B cell (primary cell): ENCODE data around the gene HIVEP1. TPM values are rescaled to one million over a fixed set of nuclear protein-coding genes. Genes with fewer than 3 reads are reported as not detected.

Source experiments
- ATAC-seq: fragments of 200-7000 bp; cut with Tn5 transposase; one replicate; pipeline ENCODE4 v1.10.0; 2021; ENCODE audit warnings: low read depth, mild to moderate bottlenecking, moderate number of reproducible peaks, moderate library complexity
- CTCF ChIA-PET: fragments of 350-600 bp; sonication (Branson Sonifier 250); formaldehyde crosslinking; loops from one replicate; lab custom pipeline; 2021; ENCODE audit warnings: antibody characterized with exemption, inconsistent platforms; lab: Charles Lee
- POLR2A ChIA-PET: fragments of 350-600 bp; sonication (Branson Sonifier 250); formaldehyde crosslinking; loops from one replicate; lab custom pipeline; 2021; ENCODE audit warnings: antibody characterized with exemption; lab: Charles Lee
- DNase-seq: peaks from one replicate; pipeline ENCODE4 v3.0.0; 2013
- H2AFZ ChIP-seq: 2 replicates; pipeline ENCODE4 v1.6.1; 2012; ENCODE audit warnings: mild to moderate bottlenecking, low read depth, low read length; ENCODE audit not compliant: insufficient read depth, poor library complexity, severe bottlenecking
- H3K27ac ChIP-seq, 2 donors: 1 replicate in 1 of 2; 2 replicates in 1 of 2; pipeline ENCODE4 v1.5.1; 2012 to 2013; ENCODE audit warnings: low read length in 2 of 2, mild to moderate bottlenecking in 2 of 2, moderate library complexity in 1 of 2
- H3K27me3 ChIP-seq, 4 experiments: fragments of 200-600 bp in 1 of 4; sonication (generic) in 1 of 4; replicated peaks in 1 of 4; 1 replicate in 2 of 4; 2 replicates in 2 of 4; pipeline versions ENCODE4 v1.6.1 to v1.7.0; 2013 to 2016; ENCODE audit warnings: low read length in 3 of 4, mild to moderate bottlenecking in 2 of 4, mixed read lengths in 1 of 4, moderate library complexity in 1 of 4; ENCODE audit not compliant: insufficient read depth in 4 of 4, control insufficient read depth in 3 of 4; ENCODE audit errors: control extremely low read depth in 1 of 4
- H3K36me3 ChIP-seq, 2 experiments: replicated peaks in 1 of 2; 1 replicate in 1 of 2; 2 replicates in 1 of 2; pipeline versions ENCODE4 v1.6.1 to v1.7.1; 2013; ENCODE audit warnings: low read length in 1 of 2; ENCODE audit not compliant: insufficient read depth in 2 of 2, control insufficient read depth in 1 of 2; ENCODE audit errors: control extremely low read depth in 1 of 2, extremely low read depth in 1 of 2
- H3K4me1 ChIP-seq, 2 donors: fragments of 200-600 bp in 1 of 2; sonication (generic) in 1 of 2; 1 replicate in 1 of 2; 2 replicates in 1 of 2; pipeline versions ENCODE4 v1.5.1 to v1.6.1; 2013 to 2017; ENCODE audit warnings: low read length in 2 of 2; ENCODE audit not compliant: control insufficient read depth in 2 of 2, insufficient read depth in 2 of 2
- H3K4me2 ChIP-seq: replicated peaks from 2 replicates; pipeline ENCODE3; 2012; ENCODE audit warnings: mild to moderate bottlenecking, low read depth, low read length; ENCODE audit not compliant: poor library complexity, severe bottlenecking
- H3K4me3 ChIP-seq, 5 experiments: fragments of 200-600 bp in 1 of 5; sonication (generic) in 1 of 5; 1 replicate in 3 of 5; 2 replicates in 2 of 5; pipeline versions ENCODE4 v1.5.1 to v1.7.0; 2011 to 2016; ENCODE audit warnings: low read length in 4 of 5, mild to moderate bottlenecking in 4 of 5, low read depth in 2 of 5, control low read depth in 1 of 5, moderate library complexity in 1 of 5; ENCODE audit not compliant: insufficient read depth in 1 of 5; ENCODE audit errors: control extremely low read depth in 1 of 5, extremely low read depth in 1 of 5
- H3K79me2 ChIP-seq: fragments of 200-600 bp; sonication (generic); one replicate; pipeline ENCODE4 v1.6.0; 2016; ENCODE audit warnings: low read length; ENCODE audit not compliant: control insufficient read depth, insufficient read depth
- H3K9ac ChIP-seq: fragments of 200-600 bp; sonication (generic); 2 replicates; pipeline ENCODE4 v1.6.1; 2017; ENCODE audit warnings: mild to moderate bottlenecking, low read length, moderate library complexity
- H3K9me3 ChIP-seq, 3 donors: one replicate each; pipeline versions ENCODE4 v1.6.1 to v1.7.1; 2013; ENCODE audit warnings: low read length in 2 of 3; ENCODE audit not compliant: control insufficient read depth in 2 of 3, insufficient read depth in 1 of 3; ENCODE audit errors: control extremely low read depth in 1 of 3
- H4K20me1 ChIP-seq: 2 replicates; pipeline ENCODE4 v1.6.0; 2012; ENCODE audit warnings: mild to moderate bottlenecking, low read length; ENCODE audit not compliant: insufficient read depth, control insufficient read depth, poor library complexity, severe bottlenecking
- H3K27ac Mint-ChIP-seq: one replicate; pipeline ENCODE4 v1.8.0; 2021; ENCODE audit warnings: mixed read lengths
- H3K27me3 Mint-ChIP-seq: one replicate; pipeline ENCODE4 v1.8.0; 2021; ENCODE audit warnings: mixed read lengths
- H3K4me1 Mint-ChIP-seq: one replicate; pipeline ENCODE4 v1.8.0; 2021; ENCODE audit warnings: mixed read lengths
- H3K4me3 Mint-ChIP-seq: one replicate; pipeline ENCODE4 v1.8.0; 2021; ENCODE audit warnings: mixed read lengths
- H3K9me3 Mint-ChIP-seq: one replicate; pipeline ENCODE4 v1.8.0; 2022; ENCODE audit warnings: mixed read lengths; ENCODE audit not compliant: insufficient read depth
- EZH2 ChIP-seq: IDR thresholded peaks from 2 replicates; pipeline ENCODE4 v1.6.1; 2012; ENCODE audit warnings: borderline replicate concordance, low read depth, mild to moderate bottlenecking, moderate library complexity, low read length; ENCODE audit not compliant: insufficient read depth, poor library complexity, severe bottlenecking
- WGBS: methylation state at CpG from one replicate; pipeline ENCODE4 v1.1.5; 2013; ENCODE audit warnings: missing lambda C conversion rate; ENCODE audit not compliant: insufficient coverage; 5-methylcytosine and 5-hydroxymethylcytosine counted together
- intact Hi-C: fragments of 100-400 bp; cut with micrococcal nuclease; formaldehyde crosslinking; loops from one replicate; pipeline ENCODE4 v1.10.0; 2022
- polyA plus RNA-seq: library from polyadenylated mRNA; depleted of rRNA; stranded (reverse); fragments of >200 nt; gene quantifications from 2 replicates; pipeline ENCODE4 v1.2.3, GENCODE V29; 2012
- total RNA-seq, 2 donors: library from RNA; stranded (reverse); fragments of 120-200 nt in 1 of 2; gene quantifications; 1 replicate in 1 of 2; 2 replicates in 1 of 2; pipeline versions ENCODE4 v1.2.3 to v1.2.4, GENCODE V29; 2013 to 2022
- TF ChIP-seq, protein P1 (sequence below): fragments of 200-600 bp; IDR thresholded peaks from one replicate; pipeline ENCODE4 v1.8.0; 2022; ENCODE audit warnings: antibody characterized with exemption, mild to moderate bottlenecking

Gene HIVEP1
- total and polyA plus RNA-seq, 2 donors (not counting 1 experiment from before 2014, with no cell fraction given), result 11.3 to 96.5 TPM

- no peaks in the 10 kb centered on the region for H3K9me3 Mint-ChIP-seq
- intact Hi-C loops, result loop anchor here (1.0 kb wide), 1 partner anchor 33 kb away; no protein-coding TSS in a partner anchor
- Histone ChIP-seq H2AFZ (no peak overlapping the region), H3K9me3 (no peaks in the 10 kb centered on the region), H4K20me1 (no peaks in the 10 kb centered on the region), H3K4me2 (peak overlapping the region; percentile 27), H3K36me3 (no peaks in the 10 kb centered on the region), H3K27me3 (no peaks in the 10 kb centered on the region), H3K27ac (no peak overlapping the region), H3K79me2 (no peaks in the 10 kb centered on the region), H3K9ac (no peak overlapping the region), H3K4me3 (no peak overlapping the region), H3K4me1 (peaks cover 12 to 18% of the 10 kb centered on the region in 2 donors)
- peaks cover 4% of the 10 kb centered on the region for H3K27me3 Mint-ChIP-seq
- ATAC-seq (peak; percentile 91), DNase-seq (peak; percentile 61)
- no peak for TF ChIP-seq EZH2
- TF ChIP-seq, protein P1, sequence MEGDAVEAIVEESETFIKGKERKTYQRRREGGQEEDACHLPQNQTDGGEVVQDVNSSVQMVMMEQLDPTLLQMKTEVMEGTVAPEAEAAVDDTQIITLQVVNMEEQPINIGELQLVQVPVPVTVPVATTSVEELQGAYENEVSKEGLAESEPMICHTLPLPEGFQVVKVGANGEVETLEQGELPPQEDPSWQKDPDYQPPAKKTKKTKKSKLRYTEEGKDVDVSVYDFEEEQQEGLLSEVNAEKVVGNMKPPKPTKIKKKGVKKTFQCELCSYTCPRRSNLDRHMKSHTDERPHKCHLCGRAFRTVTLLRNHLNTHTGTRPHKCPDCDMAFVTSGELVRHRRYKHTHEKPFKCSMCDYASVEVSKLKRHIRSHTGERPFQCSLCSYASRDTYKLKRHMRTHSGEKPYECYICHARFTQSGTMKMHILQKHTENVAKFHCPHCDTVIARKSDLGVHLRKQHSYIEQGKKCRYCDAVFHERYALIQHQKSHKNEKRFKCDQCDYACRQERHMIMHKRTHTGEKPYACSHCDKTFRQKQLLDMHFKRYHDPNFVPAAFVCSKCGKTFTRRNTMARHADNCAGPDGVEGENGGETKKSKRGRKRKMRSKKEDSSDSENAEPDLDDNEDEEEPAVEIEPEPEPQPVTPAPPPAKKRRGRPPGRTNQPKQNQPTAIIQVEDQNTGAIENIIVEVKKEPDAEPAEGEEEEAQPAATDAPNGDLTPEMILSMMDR, result no peak
- CTCF ChIA-PET, result interaction anchor here (1.0 to 2.0 kb wide), 4 partner anchors 83 to 258 kb away, joined by 3 to 4 read pairs (median 4); no protein-coding TSS in a partner anchor
- POLR2A ChIA-PET, result interaction anchor here (0.7 to 0.8 kb wide), 4 partner anchors 18 to 594 kb away, joined by 3 to 4 read pairs (median 4); no protein-coding TSS in a partner anchor
- WGBS, result 35% methylated on average over 8 of the region's 14 CpGs
- peak overlapping the region; percentile 23 for H3K27ac Mint-ChIP-seq
- H3K4me1 Mint-ChIP-seq, result peaks cover 21% of the 10 kb centered on the region
- H3K4me3 Mint-ChIP-seq, result peak overlapping the region; percentile 33
These were observed 36.6 kb upstream of the HIVEP1 start for GRCh38 chr6:11975353-11975977.

DNA sequence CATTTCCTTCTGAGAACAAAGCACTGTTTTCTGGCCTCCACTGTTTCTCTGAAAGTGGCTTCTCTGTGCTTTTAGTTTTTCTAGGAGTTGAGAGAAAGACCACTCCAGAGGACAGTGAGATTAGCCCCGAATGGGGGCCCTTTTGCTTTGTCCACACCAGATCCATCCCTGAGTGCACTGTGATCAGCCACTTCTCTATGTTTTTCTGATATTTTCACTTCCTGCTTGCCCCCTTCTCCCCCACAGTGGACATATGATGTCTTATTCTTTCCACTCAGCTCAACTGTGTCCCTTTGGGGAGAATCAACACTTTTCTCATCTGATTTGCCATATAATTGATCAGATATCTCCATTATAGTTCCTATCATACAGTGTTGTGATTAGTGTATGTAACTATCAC lies 35.6 kb upstream of the HIVEP1 start:
- 80% methylated on average over 1 of the region's 1 CpG for WGBS
- H3K9me3 Mint-ChIP-seq, result no peaks in the 10 kb centered on the region
- no peak overlapping the region for H3K9ac ChIP-seq
- CTCF ChIA-PET, result no interaction called here
- H3K27me3 ChIP-seq, result no peaks in the 10 kb centered on the region
- H3K27me3 Mint-ChIP-seq, result peaks cover 4% of the 10 kb centered on the region
- no peaks in the 10 kb centered on the region for H4K20me1 ChIP-seq
- no peak overlapping the region for H3K4me3 Mint-ChIP-seq
- H3K4me1 Mint-ChIP-seq, result peaks cover 21% of the 10 kb centered on the region
- TF ChIP-seq, protein P1, result no peak
- no peak for TF ChIP-seq EZH2
- no peak for DNase-seq
- H3K36me3 ChIP-seq, result no peaks in the 10 kb centered on the region
- intact Hi-C loops, result no loop called here
- H3K27ac Mint-ChIP-seq, result peak overlapping the region; percentile 0
- peak overlapping the region; percentile 7 for H2AFZ ChIP-seq
- H3K9me3 ChIP-seq, result no peaks in the 10 kb centered on the region
- no peak overlapping the region for H3K4me2 ChIP-seq
- ATAC-seq, result no peak
- H3K79me2 ChIP-seq, result no peaks in the 10 kb centered on the region
- H3K27ac ChIP-seq, result peak overlapping the region in 1 of 2 donors; percentile 25
- no peak overlapping the region for H3K4me3 ChIP-seq
- POLR2A ChIA-PET, result no interaction called here
- H3K4me1 ChIP-seq, result peaks cover 12 to 18% of the 10 kb centered on the region in 2 donors
